IMR-90 (cell line): Measurements from ENCODE around the gene RPTOR.

ENCODE experiments used
- CEBPB ChIP-seq: IDR thresholded peaks from 2 replicates; pipeline ENCODE4 v1.6.1; 2012; ENCODE audit warnings: low read depth, low read length, improper control_type of control experiment
- MAFK ChIP-seq: IDR thresholded peaks from 2 replicates; pipeline ENCODE4 v1.6.1; 2012; ENCODE audit warnings: low read depth, low read length, improper control_type of control experiment
- RAD21 ChIP-seq: IDR thresholded peaks from 2 replicates; pipeline ENCODE4 v1.6.1; 2012; ENCODE audit warnings: low read length, improper control_type of control experiment
- SMC3 ChIP-seq: fragments of 150-350 bp; IDR thresholded peaks from 2 replicates; pipeline ENCODE4 v1.6.1; 2016; ENCODE audit warnings: low read depth, mild to moderate bottlenecking, antibody characterized with exemption, low read length, moderate library complexity
- TF ChIP-seq, protein P1 (sequence below): conservative IDR thresholded peaks from 2 replicates; pipeline ENCODE4 v1.5.1; 2012; ENCODE audit warnings: mild to moderate bottlenecking, low read depth, low read length, improper control_type of control experiment

DNA sequence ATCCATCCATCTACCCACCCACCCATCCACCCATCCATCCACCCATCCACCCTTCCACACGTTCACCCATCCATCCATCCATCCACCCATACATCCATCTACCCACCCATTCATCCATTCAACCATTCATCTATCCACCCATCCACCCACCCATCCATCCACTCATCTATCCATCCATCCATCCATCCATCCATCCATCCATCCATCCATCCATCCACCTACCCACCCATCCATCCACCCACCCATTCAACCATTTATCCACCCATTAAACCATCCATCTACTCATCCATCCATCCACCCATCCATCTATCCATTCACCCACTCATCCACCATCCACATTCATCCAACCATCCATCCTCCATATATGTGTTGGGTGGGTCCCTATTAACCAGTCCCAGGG, 26.2 kb upstream of the RPTOR start:
- TF ChIP-seq, protein P1, sequence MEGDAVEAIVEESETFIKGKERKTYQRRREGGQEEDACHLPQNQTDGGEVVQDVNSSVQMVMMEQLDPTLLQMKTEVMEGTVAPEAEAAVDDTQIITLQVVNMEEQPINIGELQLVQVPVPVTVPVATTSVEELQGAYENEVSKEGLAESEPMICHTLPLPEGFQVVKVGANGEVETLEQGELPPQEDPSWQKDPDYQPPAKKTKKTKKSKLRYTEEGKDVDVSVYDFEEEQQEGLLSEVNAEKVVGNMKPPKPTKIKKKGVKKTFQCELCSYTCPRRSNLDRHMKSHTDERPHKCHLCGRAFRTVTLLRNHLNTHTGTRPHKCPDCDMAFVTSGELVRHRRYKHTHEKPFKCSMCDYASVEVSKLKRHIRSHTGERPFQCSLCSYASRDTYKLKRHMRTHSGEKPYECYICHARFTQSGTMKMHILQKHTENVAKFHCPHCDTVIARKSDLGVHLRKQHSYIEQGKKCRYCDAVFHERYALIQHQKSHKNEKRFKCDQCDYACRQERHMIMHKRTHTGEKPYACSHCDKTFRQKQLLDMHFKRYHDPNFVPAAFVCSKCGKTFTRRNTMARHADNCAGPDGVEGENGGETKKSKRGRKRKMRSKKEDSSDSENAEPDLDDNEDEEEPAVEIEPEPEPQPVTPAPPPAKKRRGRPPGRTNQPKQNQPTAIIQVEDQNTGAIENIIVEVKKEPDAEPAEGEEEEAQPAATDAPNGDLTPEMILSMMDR: no peak
- TF ChIP-seq SMC3 (no peak), MAFK (no peak), RAD21 (no peak), CEBPB (no peak)
